Endothelial cell of umbilical vein (primary cell): ENCODE data around the gene C10orf71. TPM values are rescaled to one million over a fixed set of nuclear protein-coding genes. Genes with fewer than 3 reads are reported as not detected.

Source experiments
- BruUV-seq: library from RNA; stranded (reverse); fragments of 400-500 nt; replicated peaks from 2 replicates; lab custom pipeline; 2021; lab: Mats Ljungman, UMichigan
- CTCF ChIA-PET: fragments of 300-600, 350-600 bp; sonication (Branson Sonifier 250); formaldehyde crosslinking; loops from one replicate; lab custom pipeline; 2021; ENCODE audit warnings: antibody characterized with exemption, inconsistent platforms; lab: Charles Lee
- POLR2A ChIA-PET: fragments of 300-600, 350-600 bp; sonication (Branson Sonifier 250); formaldehyde crosslinking; loops from one replicate; lab custom pipeline; 2021; ENCODE audit warnings: antibody characterized with exemption, inconsistent platforms; lab: Charles Lee
- DNase-seq: peaks from one replicate; pipeline ENCODE4 v3.0.0-alpha.2; 2011; ENCODE audit warnings: low read depth, low spot score
- FAIRE-seq: peaks from 2 replicates; lab custom pipeline; 2011; peaks lifted over from hg19 to GRCh38; lab: Jason Lieb, UNC
- H2AFZ ChIP-seq: 2 replicates; pipeline ENCODE4 v1.6.0; 2012; ENCODE audit warnings: low read depth, low read length, control low read depth, inconsistent platforms
- H3K27ac ChIP-seq: 2 replicates; pipeline ENCODE4 v1.5.1; 2011; ENCODE audit warnings: low read depth, mild to moderate bottlenecking, control low read depth, low read length, moderate library complexity; ENCODE audit not compliant: insufficient read depth
- H3K27me3 ChIP-seq, 2 experiments: 2 replicates each; pipeline versions ENCODE4 v1.6.0 to v1.6.1; 2011; ENCODE audit warnings: low read length in 2 of 2, mixed read lengths in 1 of 2; ENCODE audit not compliant: control insufficient read depth in 2 of 2, insufficient read depth in 2 of 2
- H3K36me3 ChIP-seq, 2 experiments: 2 replicates in 1 of 2; 3 replicates in 1 of 2; pipeline ENCODE4 v1.5.1; 2011; ENCODE audit warnings: low read length in 2 of 2, mild to moderate bottlenecking in 1 of 2, moderate library complexity in 1 of 2; ENCODE audit not compliant: control insufficient read depth in 2 of 2, insufficient read depth in 2 of 2; ENCODE audit errors: extremely low read depth in 1 of 2
- H3K4me1 ChIP-seq: 3 replicates; pipeline ENCODE4 v1.5.1; 2011; ENCODE audit warnings: mild to moderate bottlenecking, low read length; ENCODE audit not compliant: control insufficient read depth, insufficient read depth; ENCODE audit errors: extremely low read depth
- H3K4me2 ChIP-seq: 2 replicates; pipeline ENCODE4 v1.6.1; 2011; ENCODE audit warnings: low read length, control low read depth, mixed read lengths; ENCODE audit not compliant: insufficient read depth
- H3K4me3 ChIP-seq, 3 experiments: fragments of 200-600 bp in 1 of 3; sonication (generic), shearing (Covaris generic) in 1 of 3; replicated peaks in 1 of 3; 2 replicates each; pipeline ENCODE4 v1.5.1; 2011 to 2016; ENCODE audit warnings: control low read depth in 3 of 3, low read length in 3 of 3, mild to moderate bottlenecking in 2 of 3, inconsistent platforms in 1 of 3, low read depth in 1 of 3, moderate library complexity in 1 of 3; ENCODE audit not compliant: insufficient read depth in 1 of 3
- H3K79me2 ChIP-seq: 2 replicates; pipeline ENCODE4 v1.6.0; 2012; ENCODE audit warnings: low read length, inconsistent platforms; ENCODE audit not compliant: control insufficient read depth, insufficient read depth
- H3K9ac ChIP-seq: replicated peaks from 2 replicates; pipeline ENCODE3; 2011; ENCODE audit warnings: low read length, control low read depth; ENCODE audit not compliant: insufficient read depth; ENCODE audit errors: extremely low read depth
- H3K9me1 ChIP-seq: replicated peaks from 3 replicates; pipeline ENCODE4 v1.6.0; 2011; ENCODE audit warnings: mild to moderate bottlenecking, low read length; ENCODE audit not compliant: control insufficient read depth, insufficient read depth; ENCODE audit errors: extremely low read depth
- H3K9me3 ChIP-seq: replicated peaks from 2 replicates; pipeline ENCODE4 v1.5.1; 2012; ENCODE audit warnings: low read length, inconsistent platforms; ENCODE audit not compliant: control insufficient read depth, insufficient read depth
- H4K20me1 ChIP-seq: replicated peaks from 2 replicates; pipeline ENCODE3; 2011; ENCODE audit warnings: mild to moderate bottlenecking, low read length; ENCODE audit not compliant: control insufficient read depth, insufficient read depth; ENCODE audit errors: extremely low read depth
- CTCF ChIP-seq, 2 donors: IDR thresholded peaks; 1 replicate in 1 of 2; 2 replicates in 1 of 2; pipeline ENCODE4 v1.5.1; 2011; ENCODE audit warnings: low read length in 2 of 2, mild to moderate bottlenecking in 2 of 2, moderate library complexity in 2 of 2, control low read depth in 1 of 2, inconsistent platforms in 1 of 2, low read depth in 1 of 2; ENCODE audit not compliant: insufficient read depth in 1 of 2; ENCODE audit errors: extremely low read depth in 1 of 2
- EZH2 ChIP-seq: IDR thresholded peaks from 2 replicates; pipeline ENCODE4 v1.6.1; 2012; ENCODE audit warnings: borderline replicate concordance, low read depth, mild to moderate bottlenecking, moderate library complexity, low read length, inconsistent platforms; ENCODE audit not compliant: severe bottlenecking
- FOS ChIP-seq: IDR thresholded peaks from 2 replicates; pipeline ENCODE4 v1.6.1; 2011; ENCODE audit warnings: mild to moderate bottlenecking, low read length, moderate library complexity, borderline replicate concordance; ENCODE audit not compliant: insufficient read depth
- GATA2 ChIP-seq: IDR thresholded peaks from 2 replicates; pipeline ENCODE4 v1.7.0; 2011; ENCODE audit warnings: low read depth, mild to moderate bottlenecking, moderate library complexity, mixed read lengths, low read length; ENCODE audit not compliant: insufficient read length, insufficient read depth
- JUN ChIP-seq: IDR thresholded peaks from 2 replicates; pipeline ENCODE4 v1.6.1; 2011; ENCODE audit warnings: borderline replicate concordance, low read depth; ENCODE audit not compliant: insufficient read length, insufficient read depth
- MAX ChIP-seq: IDR thresholded peaks from 2 replicates; pipeline ENCODE4 v1.6.1; 2011; ENCODE audit not compliant: insufficient read depth, insufficient read length
- MYC ChIP-seq: IDR thresholded peaks from one replicate; pipeline ENCODE4 v1.6.1; 2011; ENCODE audit warnings: mild to moderate bottlenecking, low read depth, low read length
- POLR2A ChIP-seq: IDR thresholded peaks from 2 replicates; pipeline ENCODE4 v1.6.1; 2012; ENCODE audit warnings: low read depth, mild to moderate bottlenecking, control low read depth, low read length
- POLR2AphosphoS5 ChIP-seq: IDR thresholded peaks from 2 replicates; pipeline ENCODE4 v1.6.1; 2012; ENCODE audit warnings: low read depth, mild to moderate bottlenecking, control low read depth, low read length, moderate library complexity; ENCODE audit not compliant: insufficient read depth
- dilution Hi-C: fragments of 300-500 bp; cut with MboI; formaldehyde crosslinking; loops from one replicate; pipeline ENCODE4 v1.15.0; 2019; ENCODE audit warnings: low sequenced_read_pairs; ENCODE audit not compliant: extremely low pct_ligation_motif_present
- intact Hi-C: fragments of 100-400 bp; cut with micrococcal nuclease; formaldehyde crosslinking; loops from one replicate; pipeline ENCODE4 v1.10.0; 2022
- polyA plus RNA-seq, 4 experiments: library from polyadenylated mRNA; depleted of rRNA in 3 of 4; stranded (reverse) in 3 of 4; unstranded in 1 of 4; fragments of >200 nt; gene quantifications; 2 replicates each; pipeline versions ENCODE4 v1.2.1 to v1.2.3, GENCODE V29; 2011 to 2012; ENCODE audit warnings: missing spikeins in 1 of 4
- total RNA-seq: library from RNA; stranded (reverse); gene quantifications from 2 replicates; pipeline ENCODE4 v1.2.3, GENCODE V29; 2021

The C10orf71 gene
- total and polyA plus RNA-seq, 2 donors (not counting 3 experiments of a cell fraction or from before 2014, with no cell fraction given), result not detected

DNA sequence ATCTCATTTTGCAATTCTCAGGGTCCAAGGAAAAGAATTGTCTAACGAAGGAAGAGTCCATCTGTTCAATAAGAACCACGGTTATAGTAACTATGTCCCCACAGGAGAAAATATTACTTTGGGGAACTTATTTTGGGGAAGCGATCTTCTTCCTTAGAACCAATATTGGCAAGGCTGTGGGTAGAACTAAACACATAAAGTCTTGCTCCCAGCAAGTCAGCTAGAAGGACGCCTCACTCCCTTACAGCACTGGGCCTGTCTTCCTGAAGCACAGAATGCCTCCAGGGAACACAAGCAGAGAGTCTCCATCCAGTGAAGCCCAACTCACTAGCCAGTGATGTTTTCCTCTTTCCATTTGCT, 30.2 kb downstream of the C10orf71 start:
- ChIA-PET POLR2A (no interaction called here), CTCF (no interaction called here)
- Histone ChIP-seq H4K20me1 (no peaks in the 10 kb centered on the region), H3K79me2 (no peaks in the 10 kb centered on the region), H3K9me1 (no peaks in the 10 kb centered on the region), H3K36me3 (no peaks in the 10 kb centered on the region), H3K27ac (no peak overlapping the region), H3K9me3 (no peaks in the 10 kb centered on the region), H3K4me2 (no peak overlapping the region), H2AFZ (no peak overlapping the region), H3K9ac (no peak overlapping the region), H3K4me3 (no peak overlapping the region), H3K4me1 (no peaks in the 10 kb centered on the region), H3K27me3 (no peaks in the 10 kb centered on the region)
- BruUV-seq, result no TSS peak
- TF ChIP-seq JUN, result no peak
- no peak for TF ChIP-seq MYC
- no peak for TF ChIP-seq POLR2AphosphoS5
- TF ChIP-seq EZH2, result no peak
- TF ChIP-seq FOS, result no peak
- TF ChIP-seq GATA2, result no peak
- no peak for TF ChIP-seq POLR2A
- TF ChIP-seq MAX, result no peak
- no peak for TF ChIP-seq CTCF (IDR thresholded peaks at IDR 0.05; ENCODE audit: extremely low read depth in 1 of 2, insufficient read depth in 1 of 2, low read depth in 1 of 2, low read length in 2 of 2)
- intact Hi-C loops, result no loop called here
- FAIRE-seq (no peak), DNase-seq (no peak)
- dilution Hi-C loops, result no loop called here
